H4 (cell line): ENCODE data around the gene TNFRSF1B. TPM values are rescaled to one million over a fixed set of nuclear protein-coding genes. Genes with fewer than 3 reads are reported as not detected.

ENCODE experiments used
- DNase-seq: peaks from one replicate; pipeline ENCODE4 v3.0.0-alpha.2; 2015; ENCODE audit warnings: low spot score
- total RNA-seq: library from RNA; depleted of rRNA; stranded (reverse); fragments of >200 nt; shearing (Covaris generic); gene quantifications from 2 replicates; pipeline ENCODE4 v1.2.3, GENCODE V29; 2014

Gene TNFRSF1B
- total RNA-seq, 1 experiment from 2014 or later, result 0.93 TPM

DNA sequence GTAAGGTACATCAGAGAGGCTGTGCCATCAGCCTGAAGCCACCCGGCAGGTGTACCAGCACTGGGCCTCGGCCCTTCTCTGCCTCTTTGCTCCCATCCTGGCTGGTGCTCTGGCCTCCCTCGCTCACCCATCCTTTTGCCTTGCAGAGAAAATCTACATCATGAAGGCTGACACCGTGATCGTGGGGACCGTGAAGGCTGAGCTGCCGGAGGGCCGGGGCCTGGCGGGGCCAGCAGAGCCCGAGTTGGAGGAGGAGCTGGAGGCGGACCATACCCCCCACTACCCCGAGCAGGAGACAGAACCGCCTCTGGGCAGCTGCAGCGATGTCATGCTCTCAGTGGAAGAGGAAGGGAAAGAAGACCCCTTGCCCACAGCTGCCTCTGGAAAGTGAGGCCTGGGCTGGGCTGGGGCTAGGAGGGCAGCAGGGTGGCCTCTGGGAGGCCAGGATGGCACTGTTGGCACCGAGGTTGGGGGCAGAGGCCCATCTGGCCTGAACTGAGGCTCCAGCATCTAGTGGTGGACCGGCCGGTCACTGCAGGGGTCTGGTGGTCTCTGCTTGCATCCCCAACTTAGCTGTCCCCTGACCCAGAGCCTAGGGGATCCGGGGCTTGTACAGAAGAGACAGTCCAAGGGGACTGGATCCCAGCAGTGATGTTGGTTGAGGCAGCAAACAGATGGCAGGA, 24.5 kb upstream of the TNFRSF1B start:
- DNase-seq, result no peak

DNA sequence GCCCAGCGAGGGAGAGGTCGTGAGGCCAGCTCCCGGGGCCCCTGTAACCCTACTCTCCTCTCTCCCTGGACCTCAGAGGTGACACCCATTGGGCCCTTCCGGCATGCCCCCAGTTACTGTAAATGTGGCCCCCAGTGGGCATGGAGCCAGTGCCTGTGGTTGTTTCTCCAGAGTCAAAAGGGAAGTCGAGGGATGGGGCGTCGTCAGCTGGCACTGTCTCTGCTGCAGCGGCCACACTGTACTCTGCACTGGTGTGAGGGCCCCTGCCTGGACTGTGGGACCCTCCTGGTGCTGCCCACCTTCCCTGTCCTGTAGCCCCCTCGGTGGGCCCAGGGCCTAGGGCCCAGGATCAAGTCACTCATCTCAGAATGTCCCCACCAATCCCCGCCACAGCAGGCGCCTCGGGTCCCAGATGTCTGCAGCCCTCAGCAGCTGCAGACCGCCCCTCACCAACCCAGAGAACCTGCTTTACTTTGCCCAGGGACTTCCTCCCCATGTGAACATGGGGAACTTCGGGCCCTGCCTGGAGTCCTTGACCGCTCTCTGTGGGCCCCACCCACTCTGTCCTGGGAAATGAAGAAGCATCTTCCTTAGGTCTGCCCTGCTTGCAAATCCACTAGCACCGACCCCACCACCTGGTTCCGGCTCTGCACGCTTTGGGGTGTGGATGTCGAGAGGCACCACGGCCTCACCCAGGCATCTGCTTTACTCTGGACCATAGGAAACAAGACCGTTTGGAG, 23.7 kb upstream of the TNFRSF1B start:
- DNase-seq, result no peak

DNA sequence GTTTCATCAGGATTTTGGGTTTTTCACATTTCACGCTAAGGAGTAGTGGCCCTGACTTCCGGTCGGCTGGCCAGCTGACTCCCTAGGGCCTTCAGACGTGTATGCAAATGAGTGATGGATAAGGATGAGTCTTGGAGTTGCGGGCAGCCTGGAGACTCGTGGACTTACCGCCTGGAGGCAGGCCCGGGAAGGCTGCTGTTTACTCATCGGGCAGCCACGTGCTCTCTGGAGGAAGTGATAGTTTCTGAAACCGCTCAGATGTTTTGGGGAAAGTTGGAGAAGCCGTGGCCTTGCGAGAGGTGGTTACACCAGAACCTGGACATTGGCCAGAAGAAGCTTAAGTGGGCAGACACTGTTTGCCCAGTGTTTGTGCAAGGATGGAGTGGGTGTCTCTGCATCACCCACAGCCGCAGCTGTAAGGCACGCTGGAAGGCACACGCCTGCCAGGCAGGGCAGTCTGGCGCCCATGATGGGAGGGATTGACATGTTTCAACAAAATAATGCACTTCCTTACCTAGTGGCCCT, 23.1 kb upstream of the TNFRSF1B start:
- peak; percentile 96 for DNase-seq

GRCh38 chr1:12144236-12144635, 22.6 kb upstream of the TNFRSF1B start:
- no peak for DNase-seq

DNA sequence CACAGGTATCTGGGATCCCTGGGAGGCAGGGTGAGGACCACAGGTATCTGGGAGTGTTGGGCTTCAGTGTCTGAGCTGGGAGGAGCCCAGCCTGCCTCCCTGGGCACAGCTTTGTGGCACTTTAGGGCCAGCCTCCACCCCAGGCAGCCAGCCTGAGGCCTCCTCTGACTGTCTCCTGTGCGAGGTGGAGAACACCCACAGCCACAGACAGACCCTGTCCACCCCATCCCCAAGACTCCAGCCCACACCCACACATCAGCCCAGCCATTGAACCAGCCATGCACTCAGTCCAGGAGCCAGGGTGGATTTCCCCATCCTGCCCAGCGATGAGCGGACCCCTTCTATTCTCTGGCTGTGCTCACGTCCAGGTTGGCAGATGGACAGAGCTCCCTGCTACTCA, 21.8 kb upstream of the TNFRSF1B start:
- no peak for DNase-seq

GRCh38 chr1:12145616-12146342, 21.0 kb upstream of the TNFRSF1B start:
- DNase-seq, result no peak

DNA sequence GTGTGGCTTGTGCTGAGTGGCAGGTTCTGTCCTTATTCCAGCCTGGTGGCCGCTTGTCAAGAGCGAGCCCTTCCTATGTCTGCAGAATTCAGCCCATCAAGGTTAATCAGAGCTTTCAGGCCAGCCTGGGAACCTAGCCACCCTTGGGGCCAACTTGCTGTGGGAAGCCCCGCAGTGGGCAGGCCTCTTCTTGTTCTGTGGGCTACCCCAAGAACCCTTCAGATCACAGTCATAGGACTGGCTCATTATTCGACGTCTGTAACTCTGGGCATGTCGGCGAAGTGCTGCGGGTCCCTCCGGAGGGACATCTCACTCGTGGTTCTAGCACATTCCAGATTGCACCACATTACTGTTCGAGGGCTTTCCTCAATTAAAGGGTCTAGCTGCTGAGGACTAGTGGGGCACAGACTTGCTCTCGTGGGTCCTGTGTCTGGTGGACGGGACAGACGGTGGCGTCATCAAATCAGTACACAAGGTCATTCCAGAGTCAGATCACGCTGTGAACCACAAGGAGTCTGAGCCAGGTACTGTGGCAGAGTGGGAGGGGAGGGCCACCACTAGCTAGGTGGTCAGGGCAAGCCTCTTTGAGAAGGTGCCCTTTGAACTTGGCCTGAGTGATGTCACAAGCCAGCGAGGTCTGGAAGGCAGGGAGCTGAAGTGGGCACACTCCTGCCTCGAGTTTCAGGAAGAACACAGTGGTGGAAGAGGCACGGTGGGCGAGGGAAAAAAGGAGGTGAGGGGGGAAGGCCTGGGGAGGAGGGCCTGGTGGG, 20.3 kb upstream of the TNFRSF1B start:
- no peak for DNase-seq

- no peak for DNase-seq
These were observed 19.5 kb upstream of the TNFRSF1B start for GRCh38 chr1:12147201-12147701.

- no peak for DNase-seq
These were observed 18.4 kb upstream of the TNFRSF1B start for GRCh38 chr1:12148160-12148957.

GRCh38 chr1:12148958-12149790, 17.6 kb upstream of the TNFRSF1B start:
- DNase-seq, result no peak

DNA sequence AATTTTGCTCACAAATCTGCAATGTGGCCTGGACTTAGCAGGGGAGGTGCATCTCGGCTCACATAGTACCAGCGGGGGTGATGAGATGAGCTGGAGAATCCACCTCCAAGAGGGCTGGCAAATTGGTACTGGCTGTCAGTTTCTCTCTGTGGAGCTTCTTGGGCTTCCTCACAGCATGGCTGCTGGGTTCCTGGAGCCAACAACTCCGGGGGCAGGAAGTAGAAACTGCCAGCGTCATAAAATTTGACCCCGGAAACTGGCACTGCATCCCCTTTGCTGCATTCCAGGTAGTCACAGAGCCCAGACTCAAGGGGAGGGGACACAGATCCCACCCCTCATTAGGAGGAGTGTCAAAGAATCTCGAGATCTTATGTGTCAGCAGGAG, 17.0 kb upstream of the TNFRSF1B start:
- no peak for DNase-seq

DNA sequence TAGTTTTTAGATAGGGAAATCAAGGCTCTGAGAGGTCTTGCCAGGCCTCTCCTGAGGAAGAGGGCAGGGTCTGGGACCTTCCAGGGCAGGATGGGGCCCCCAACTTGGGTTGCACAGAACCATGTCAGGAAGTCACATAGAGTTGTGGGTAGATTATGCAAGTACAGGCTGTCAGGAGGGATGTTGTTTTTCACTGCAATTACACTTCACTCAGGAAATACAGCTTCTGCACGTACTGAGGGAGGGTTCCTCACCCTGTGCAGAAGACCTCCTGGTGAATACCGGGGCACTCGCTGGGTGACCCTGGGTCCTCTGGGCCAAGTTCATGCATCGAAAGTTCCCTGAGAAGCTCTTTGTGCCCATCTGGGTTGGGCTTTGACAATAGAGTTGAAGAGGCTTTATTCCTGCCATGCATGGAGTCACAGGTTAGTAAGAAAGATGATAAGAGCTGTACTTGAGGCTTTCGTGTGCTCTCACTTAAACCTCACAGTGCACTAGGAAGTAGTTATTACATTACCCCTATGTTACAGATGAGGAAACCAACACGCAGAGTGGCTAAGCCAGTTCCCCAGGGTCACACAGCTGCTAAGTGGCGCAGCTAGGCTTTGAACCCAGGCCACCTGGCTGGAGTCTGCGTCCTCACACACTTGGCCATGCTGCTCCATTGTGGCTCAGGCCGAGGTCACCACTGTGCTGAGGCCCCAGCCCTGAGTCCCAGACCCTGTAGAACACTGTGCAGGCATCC, 16.2 kb upstream of the TNFRSF1B start:
- no peak for DNase-seq

DNA sequence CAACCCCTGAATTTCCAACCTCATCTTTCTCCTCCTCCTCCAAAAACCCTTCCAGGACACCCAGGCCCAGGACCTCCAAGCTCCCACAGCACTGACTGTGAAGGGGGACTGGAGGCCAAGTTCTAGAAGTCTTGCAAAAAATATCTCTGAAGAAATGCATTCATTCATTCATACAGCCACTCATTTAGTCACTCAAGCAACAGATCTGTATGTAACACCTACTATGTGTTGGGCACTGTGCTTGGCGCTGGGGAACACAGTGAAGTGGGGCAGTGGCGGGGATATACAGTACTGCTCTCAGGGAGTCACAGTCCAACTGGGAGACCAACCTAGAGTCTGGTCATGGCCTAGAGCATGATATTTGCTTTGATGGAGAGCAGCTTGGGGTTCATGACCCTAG, 15.3 kb upstream of the TNFRSF1B start:
- no peak for DNase-seq

- no peak for DNase-seq
These were observed 14.5 kb upstream of the TNFRSF1B start for GRCh38 chr1:12152113-12152891.

DNA sequence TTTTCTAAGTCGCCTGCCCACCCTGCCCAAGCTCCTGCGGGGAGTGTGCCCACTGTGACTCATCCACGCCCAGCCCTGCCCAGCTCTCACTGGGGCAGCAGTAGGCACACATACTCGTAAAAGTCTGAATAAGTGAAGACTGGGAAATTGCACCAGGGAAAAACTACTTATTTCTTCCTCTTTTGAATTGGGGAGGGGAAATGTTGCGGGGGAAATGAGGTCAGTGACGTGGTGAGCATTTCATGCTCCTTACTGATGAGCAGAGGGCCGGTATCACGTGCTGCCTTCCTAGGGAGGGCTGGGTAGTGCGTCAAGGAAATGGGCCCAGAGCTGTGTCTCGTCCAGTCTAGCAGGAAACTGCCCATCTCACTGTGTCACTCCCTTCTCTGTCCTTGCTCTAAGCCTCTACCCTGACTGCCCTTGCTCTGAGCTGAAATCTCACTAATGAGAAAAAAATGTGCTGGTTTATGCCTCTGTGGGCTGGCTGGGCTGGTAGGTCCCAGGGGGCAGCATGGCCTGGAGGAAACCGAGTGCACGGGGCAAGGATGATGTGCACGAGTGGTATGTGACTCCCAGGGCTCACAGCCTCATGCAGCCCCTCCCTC, 13.5 kb upstream of the TNFRSF1B start:
- peak; percentile 18 for DNase-seq

DNA sequence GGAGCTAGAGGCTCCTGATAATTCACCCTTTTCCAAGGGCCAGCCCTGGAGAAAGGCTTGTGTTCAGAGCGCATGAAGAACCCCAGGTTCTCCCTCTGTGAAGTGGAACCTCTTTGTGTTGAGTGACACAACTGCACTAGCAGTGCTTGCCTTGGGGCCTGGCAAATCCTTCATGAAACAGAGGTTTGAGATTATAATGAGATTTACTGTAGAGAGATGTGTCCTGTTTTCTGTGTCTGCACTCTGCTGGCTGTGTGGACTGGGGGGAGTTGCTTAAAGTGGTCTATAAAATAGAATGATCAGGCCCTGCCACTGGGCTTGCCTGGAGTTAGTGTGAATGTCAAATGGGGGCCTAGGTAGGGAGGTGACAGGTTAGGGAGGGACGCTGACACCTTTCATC, 11.5 kb upstream of the TNFRSF1B start:
- no peak for DNase-seq

- no peak for DNase-seq
These were observed 9.2 kb upstream of the TNFRSF1B start for GRCh38 chr1:12157366-12158231.
